CD4-positive, alpha-beta T cell (primary cell): ENCODE measurements around the gene MAMDC2. TPM values are rescaled to one million over a fixed set of nuclear protein-coding genes. Genes with fewer than 3 reads are reported as not detected.

Source experiments
- ATAC-seq: fragments of 200-7000 bp; cut with Tn5 transposase; one replicate; pipeline ENCODE4 v1.10.0; 2022; ENCODE audit warnings: mild to moderate bottlenecking; ENCODE audit not compliant: poor library complexity
- CTCF ChIA-PET: fragments of 350-600 bp; sonication (Branson Sonifier 250); formaldehyde crosslinking; loops from one replicate; lab custom pipeline; 2021; ENCODE audit warnings: antibody characterized with exemption, inconsistent platforms; lab: Charles Lee
- POLR2A ChIA-PET: fragments of 350-600 bp; sonication (Branson Sonifier 250); formaldehyde crosslinking; loops from one replicate; lab custom pipeline; 2021; ENCODE audit warnings: antibody characterized with exemption, inconsistent platforms; lab: Charles Lee
- DNase-seq, 14 experiments: peaks; one replicate each; pipeline ENCODE4 v3.0.0-alpha.2; 2013 to 2020; ENCODE audit warnings: mixed read lengths in 2 of 14
- H3K27ac ChIP-seq, 2 donors: one replicate each; pipeline versions ENCODE4 v1.5.1 to v1.7.0; 2013; ENCODE audit warnings: low read length in 2 of 2, low read depth in 1 of 2, mild to moderate bottlenecking in 1 of 2
- H3K27me3 ChIP-seq, 2 experiments: 1 replicate in 1 of 2; 2 replicates in 1 of 2; pipeline versions ENCODE4 v1.6.1 to v1.7.0; 2013; ENCODE audit warnings: low read length in 2 of 2, control low read depth in 1 of 2, mild to moderate bottlenecking in 1 of 2, moderate library complexity in 1 of 2; ENCODE audit not compliant: insufficient read depth in 2 of 2, control insufficient read depth in 1 of 2
- H3K36me3 ChIP-seq: one replicate; pipeline ENCODE4 v1.6.1; 2013; ENCODE audit warnings: low read length, control low read depth; ENCODE audit not compliant: insufficient read depth
- H3K4me1 ChIP-seq: one replicate; pipeline ENCODE4 v1.6.1; 2013; ENCODE audit warnings: low read length, control low read depth; ENCODE audit not compliant: insufficient read depth
- H3K4me3 ChIP-seq: one replicate; pipeline ENCODE4 v1.5.1; 2013; ENCODE audit warnings: mild to moderate bottlenecking, low read length, moderate library complexity
- H3K9me3 ChIP-seq, 2 experiments: 1 replicate in 1 of 2; 2 replicates in 1 of 2; pipeline versions ENCODE4 v1.6.1 to v1.7.0; 2013; ENCODE audit warnings: low read length in 2 of 2, mild to moderate bottlenecking in 2 of 2, control low read depth in 1 of 2, moderate library complexity in 1 of 2; ENCODE audit not compliant: control insufficient read depth in 1 of 2, insufficient read depth in 1 of 2
- H3K27ac Mint-ChIP-seq: one replicate; pipeline ENCODE4 v1.8.0; 2020; ENCODE audit warnings: mixed read lengths
- H3K27me3 Mint-ChIP-seq: one replicate; pipeline ENCODE4 v1.8.0; 2021; ENCODE audit warnings: mixed read lengths
- H3K36me3 Mint-ChIP-seq: one replicate; pipeline ENCODE4 v1.8.0; 2021; ENCODE audit warnings: low read depth, mixed read lengths
- H3K4me1 Mint-ChIP-seq: one replicate; pipeline ENCODE4 v1.8.0; 2021; ENCODE audit warnings: low read depth, mixed read lengths
- H3K4me3 Mint-ChIP-seq: one replicate; pipeline ENCODE4 v1.8.0; 2020; ENCODE audit warnings: mild to moderate bottlenecking, mixed read lengths
- H3K9me3 Mint-ChIP-seq: one replicate; pipeline ENCODE4 v1.8.0; 2020; ENCODE audit warnings: mixed read lengths
- intact Hi-C, 2 experiments: fragments of 100-400 bp; cut with DNase I in 1 of 2; cut with micrococcal nuclease in 1 of 2; formaldehyde crosslinking; loops; one replicate each; pipeline versions ENCODE4 v1.15.1 to v1.9.0; 2023 to 2025; cut with DNase I, micrococcal nuclease
- total RNA-seq, 174 experiments: library from RNA in 2 of 174; stranded (reverse) in 2 of 174; gene quantifications; one replicate each; pipeline ENCODE4 v1.2.3 and lab custom pipeline; 2021 to 2026
- TF ChIP-seq, protein P1 (sequence below): fragments of 200-600 bp; IDR thresholded peaks from one replicate; pipeline ENCODE4 v1.8.0; 2022; ENCODE audit warnings: antibody characterized with exemption, mild to moderate bottlenecking

MAMDC2 gene
- total RNA-seq, 2 experiments from 2014 or later = 0.08 TPM; not detected in 1

DNA sequence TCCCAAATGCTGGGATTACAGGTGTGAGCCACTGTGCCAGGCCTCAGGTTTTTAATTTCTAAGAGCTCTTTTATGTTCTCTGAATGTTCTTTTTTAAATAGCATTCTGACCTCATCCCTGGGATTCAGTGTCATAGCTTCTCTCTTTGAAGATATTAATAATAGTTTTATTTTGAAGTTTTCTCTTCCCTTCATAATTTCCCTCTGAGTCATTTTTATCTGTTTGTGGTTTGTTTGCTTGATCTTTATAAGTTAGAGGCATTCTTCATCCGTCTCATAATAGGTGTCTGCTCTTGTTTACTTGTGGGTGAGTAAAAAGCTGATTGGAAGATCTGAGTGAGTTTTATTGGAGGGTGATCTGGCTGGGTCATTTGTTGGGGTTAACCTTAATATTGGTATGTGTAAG, 12.5 kb upstream of the MAMDC2 start:
- Histone ChIP-seq H3K36me3 (no peaks in the 10 kb centered on the region), H3K4me1 (no peaks in the 10 kb centered on the region), H3K27ac (no peak overlapping the region), H3K27me3 (peaks cover 4 to 13% of the 10 kb centered on the region in 2 experiments), H3K9me3 (no peaks in the 10 kb centered on the region), H3K4me3 (no peak overlapping the region)
- no peaks in the 10 kb centered on the region for H3K9me3 Mint-ChIP-seq
- ChIA-PET POLR2A (no interaction called here), CTCF (no interaction called here)
- TF ChIP-seq, protein P1, sequence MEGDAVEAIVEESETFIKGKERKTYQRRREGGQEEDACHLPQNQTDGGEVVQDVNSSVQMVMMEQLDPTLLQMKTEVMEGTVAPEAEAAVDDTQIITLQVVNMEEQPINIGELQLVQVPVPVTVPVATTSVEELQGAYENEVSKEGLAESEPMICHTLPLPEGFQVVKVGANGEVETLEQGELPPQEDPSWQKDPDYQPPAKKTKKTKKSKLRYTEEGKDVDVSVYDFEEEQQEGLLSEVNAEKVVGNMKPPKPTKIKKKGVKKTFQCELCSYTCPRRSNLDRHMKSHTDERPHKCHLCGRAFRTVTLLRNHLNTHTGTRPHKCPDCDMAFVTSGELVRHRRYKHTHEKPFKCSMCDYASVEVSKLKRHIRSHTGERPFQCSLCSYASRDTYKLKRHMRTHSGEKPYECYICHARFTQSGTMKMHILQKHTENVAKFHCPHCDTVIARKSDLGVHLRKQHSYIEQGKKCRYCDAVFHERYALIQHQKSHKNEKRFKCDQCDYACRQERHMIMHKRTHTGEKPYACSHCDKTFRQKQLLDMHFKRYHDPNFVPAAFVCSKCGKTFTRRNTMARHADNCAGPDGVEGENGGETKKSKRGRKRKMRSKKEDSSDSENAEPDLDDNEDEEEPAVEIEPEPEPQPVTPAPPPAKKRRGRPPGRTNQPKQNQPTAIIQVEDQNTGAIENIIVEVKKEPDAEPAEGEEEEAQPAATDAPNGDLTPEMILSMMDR = no peak
- no peak overlapping the region for H3K27ac Mint-ChIP-seq
- no peaks in the 10 kb centered on the region for H3K36me3 Mint-ChIP-seq
- no peaks in the 10 kb centered on the region for H3K4me1 Mint-ChIP-seq
- H3K27me3 Mint-ChIP-seq = peaks cover 28% of the 10 kb centered on the region
- DNase-seq (no peak), ATAC-seq (no peak)
- intact Hi-C loops = no loop called here
- no peak overlapping the region for H3K4me3 Mint-ChIP-seq

DNA sequence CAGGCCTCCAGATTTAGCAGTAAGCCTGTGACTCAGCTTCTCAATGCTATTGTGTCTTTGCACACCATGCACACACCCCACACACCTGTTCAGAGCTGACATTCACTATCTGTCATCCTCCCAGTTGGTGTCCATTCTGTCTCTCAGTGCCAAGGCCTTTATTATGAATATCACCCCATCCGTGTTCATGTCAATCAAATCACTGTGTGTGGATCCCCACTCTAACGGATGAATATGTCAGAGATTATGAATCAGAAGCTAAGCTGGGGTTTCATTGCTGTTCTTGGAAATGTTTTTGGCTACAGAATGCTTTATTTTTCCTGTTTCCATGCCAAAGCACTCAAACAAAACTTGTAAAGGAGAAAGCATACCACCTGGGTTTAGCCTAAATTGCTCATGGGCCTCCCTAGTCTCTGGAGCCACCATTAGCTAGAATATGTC, 9.4 kb upstream of the MAMDC2 start:
- Histone ChIP-seq H3K27me3 (peaks cover 8 to 13% of the 10 kb centered on the region in 2 experiments), H3K27ac (no peak overlapping the region), H3K4me1 (no peaks in the 10 kb centered on the region), H3K36me3 (no peaks in the 10 kb centered on the region), H3K4me3 (no peak overlapping the region), H3K9me3 (peaks cover 0 to 10% of the 10 kb centered on the region in 2 experiments)
- H3K4me1 Mint-ChIP-seq = no peaks in the 10 kb centered on the region
- no peak overlapping the region for H3K4me3 Mint-ChIP-seq
- ChIA-PET POLR2A (no interaction called here), CTCF (no interaction called here)
- ATAC-seq (no peak), DNase-seq (no peak)
- H3K27ac Mint-ChIP-seq = no peak overlapping the region
- H3K36me3 Mint-ChIP-seq = no peaks in the 10 kb centered on the region
- TF ChIP-seq, protein P1 = no peak
- peaks cover 3% of the 10 kb centered on the region for H3K9me3 Mint-ChIP-seq
- peaks cover 42% of the 10 kb centered on the region for H3K27me3 Mint-ChIP-seq
- intact Hi-C loops = no loop called here

GRCh38 chr9:70035691-70036090, 8.0 kb upstream of the MAMDC2 start:
- intact Hi-C loops = no loop called here
- TF ChIP-seq, protein P1 = no peak
- H3K9me3 Mint-ChIP-seq = peaks cover 3% of the 10 kb centered on the region

More at GRCh38 chr9:70035691-70036090, 8.0 kb upstream of the MAMDC2 start:
- POLR2A ChIA-PET = no interaction called here
- CTCF ChIA-PET = no interaction called here
- Histone ChIP-seq H3K4me3 (no peak overlapping the region), H3K36me3 (no peaks in the 10 kb centered on the region), H3K27me3 (peaks cover 8 to 13% of the 10 kb centered on the region in 2 experiments), H3K27ac (no peak overlapping the region), H3K9me3 (peaks cover 0 to 10% of the 10 kb centered on the region in 2 experiments), H3K4me1 (no peaks in the 10 kb centered on the region)
- Mint-ChIP-seq H3K4me3 (no peak overlapping the region), H3K27ac (no peak overlapping the region), H3K27me3 (peaks cover 50% of the 10 kb centered on the region), H3K36me3 (no peaks in the 10 kb centered on the region), H3K4me1 (no peaks in the 10 kb centered on the region)
- ATAC-seq = no peak
- DNase-seq = no peak
